Measurements from ENCODE around the gene PPP1CB.
"Not testable (repeated sequence)": the region's sequence is repeated elsewhere in the genome, so short reads cannot be mapped to it uniquely, and the experiment has no call there.

The PPP1CB gene

GRCh38 chr2:28720345-28720744, 31.3 kb upstream of the PPP1CB start:
- Histone ChIP-seq H3K4me1 (ENCODE audit: control insufficient read depth in 1 of 2, insufficient read depth in 2 of 2, low read length in 2 of 2) (peaks cover 11 to 18% of the 10 kb centered on the region in 2 donors), H3K4me3 (ENCODE audit: low read depth in 1 of 2, low read length in 2 of 2) (no peak overlapping the region), H3K9me3 (ENCODE audit: control insufficient read depth in 1 of 2, low read length in 2 of 2) (no peaks in the 10 kb centered on the region), H3K36me3 (ENCODE audit: control insufficient read depth in 1 of 2, insufficient read depth in 2 of 2, low read length in 2 of 2) (peaks cover 0 to 7% of the 10 kb centered on the region in 2 donors), H3K27ac (ENCODE audit: low read length) (no peak overlapping the region), H3K27me3 (ENCODE audit: low read depth, low read length) (no peaks in the 10 kb centered on the region)

- no peaks in the 10 kb centered on the region for H3K27me3 ChIP-seq (ENCODE audit: low read depth, low read length)
- H3K27ac ChIP-seq (ENCODE audit: low read length), result no peak overlapping the region
- H3K4me1 ChIP-seq (ENCODE audit: control insufficient read depth in 1 of 2, insufficient read depth in 2 of 2, low read length in 2 of 2), result peaks cover 7 to 9% of the 10 kb centered on the region in 2 donors
- no peaks in the 10 kb centered on the region for H3K9me3 ChIP-seq (ENCODE audit: control insufficient read depth in 1 of 2, low read length in 2 of 2)
- peaks cover 0 to 4% of the 10 kb centered on the region in 2 donors for H3K36me3 ChIP-seq (ENCODE audit: control insufficient read depth in 1 of 2, insufficient read depth in 2 of 2, low read length in 2 of 2)
- H3K4me3 ChIP-seq (ENCODE audit: low read depth in 1 of 2, low read length in 2 of 2), result no peak overlapping the region
Observed at GRCh38 chr2:28721601-28722191, 29.9 kb upstream of the PPP1CB start.

GRCh38 chr2:28725021-28725711, 26.5 kb upstream of the PPP1CB start:
- Histone ChIP-seq H3K9me3 (ENCODE audit: control insufficient read depth in 1 of 2, low read length in 2 of 2) (no peaks in the 10 kb centered on the region), H3K27me3 (ENCODE audit: low read depth, low read length) (no peaks in the 10 kb centered on the region), H3K27ac (ENCODE audit: low read length) (no peak overlapping the region), H3K4me1 (ENCODE audit: control insufficient read depth in 1 of 2, insufficient read depth in 2 of 2, low read length in 2 of 2) (no peaks in the 10 kb centered on the region), H3K4me3 (ENCODE audit: low read depth in 1 of 2, low read length in 2 of 2) (no peak overlapping the region), H3K36me3 (ENCODE audit: control insufficient read depth in 1 of 2, insufficient read depth in 2 of 2, low read length in 2 of 2) (no peaks in the 10 kb centered on the region)

- Histone ChIP-seq H3K27ac (ENCODE audit: low read length) (no peak overlapping the region), H3K4me3 (ENCODE audit: low read depth in 1 of 2, low read length in 2 of 2) (no peak overlapping the region), H3K4me1 (ENCODE audit: control insufficient read depth in 1 of 2, insufficient read depth in 2 of 2, low read length in 2 of 2) (no peaks in the 10 kb centered on the region), H3K27me3 (ENCODE audit: low read depth, low read length) (no peaks in the 10 kb centered on the region), H3K36me3 (ENCODE audit: control insufficient read depth in 1 of 2, insufficient read depth in 2 of 2, low read length in 2 of 2) (no peaks in the 10 kb centered on the region), H3K9me3 (ENCODE audit: control insufficient read depth in 1 of 2, low read length in 2 of 2) (no peaks in the 10 kb centered on the region)
Observed at GRCh38 chr2:28726177-28726576, 25.5 kb upstream of the PPP1CB start.

GRCh38 chr2:28729698-28730097, 21.9 kb upstream of the PPP1CB start:
- no peaks in the 10 kb centered on the region for H3K36me3 ChIP-seq (ENCODE audit: control insufficient read depth in 1 of 2, insufficient read depth in 2 of 2, low read length in 2 of 2)
- no peaks in the 10 kb centered on the region for H3K9me3 ChIP-seq (ENCODE audit: control insufficient read depth in 1 of 2, low read length in 2 of 2)
- no peak overlapping the region for H3K27ac ChIP-seq (ENCODE audit: low read length)
- H3K4me3 ChIP-seq (ENCODE audit: low read depth in 1 of 2, low read length in 2 of 2), result no peak overlapping the region
- H3K27me3 ChIP-seq (ENCODE audit: low read depth, low read length), result no peaks in the 10 kb centered on the region
- H3K4me1 ChIP-seq (ENCODE audit: control insufficient read depth in 1 of 2, insufficient read depth in 2 of 2, low read length in 2 of 2), result no peaks in the 10 kb centered on the region

- H3K36me3 ChIP-seq (ENCODE audit: control insufficient read depth in 1 of 2, insufficient read depth in 2 of 2, low read length in 2 of 2), result no peaks in the 10 kb centered on the region
- H3K9me3 ChIP-seq (ENCODE audit: control insufficient read depth in 1 of 2, low read length in 2 of 2), result no peaks in the 10 kb centered on the region
- no peak overlapping the region for H3K27ac ChIP-seq (ENCODE audit: low read length)
- H3K27me3 ChIP-seq (ENCODE audit: low read depth, low read length), result no peaks in the 10 kb centered on the region
- H3K4me1 ChIP-seq (ENCODE audit: control insufficient read depth in 1 of 2, insufficient read depth in 2 of 2, low read length in 2 of 2), result no peaks in the 10 kb centered on the region
- no peak overlapping the region for H3K4me3 ChIP-seq (ENCODE audit: low read depth in 1 of 2, low read length in 2 of 2)
Observed at GRCh38 chr2:28730641-28731146, 20.9 kb upstream of the PPP1CB start.

- Histone ChIP-seq H3K9me3 (ENCODE audit: control insufficient read depth in 1 of 2, low read length in 2 of 2) (no peaks in the 10 kb centered on the region), H3K27ac (ENCODE audit: low read length) (no peak overlapping the region), H3K27me3 (ENCODE audit: low read depth, low read length) (no peaks in the 10 kb centered on the region), H3K36me3 (ENCODE audit: control insufficient read depth in 1 of 2, insufficient read depth in 2 of 2, low read length in 2 of 2) (no peaks in the 10 kb centered on the region), H3K4me1 (ENCODE audit: control insufficient read depth in 1 of 2, insufficient read depth in 2 of 2, low read length in 2 of 2) (peaks cover 0 to 13% of the 10 kb centered on the region in 2 donors), H3K4me3 (ENCODE audit: low read depth in 1 of 2, low read length in 2 of 2) (no peak overlapping the region)
Observed at GRCh38 chr2:28735511-28735910, 16.1 kb upstream of the PPP1CB start.

GRCh38 chr2:28736034-28736433, 15.6 kb upstream of the PPP1CB start:
- no peak overlapping the region for H3K4me3 ChIP-seq (ENCODE audit: low read depth in 1 of 2, low read length in 2 of 2)

GRCh38 chr2:28737655-28738054, 14.0 kb upstream of the PPP1CB start:
- Histone ChIP-seq H3K9me3 (ENCODE audit: control insufficient read depth in 1 of 2, low read length in 2 of 2) (no peaks in the 10 kb centered on the region), H3K27me3 (ENCODE audit: low read depth, low read length) (no peaks in the 10 kb centered on the region), H3K4me3 (ENCODE audit: low read depth in 1 of 2, low read length in 2 of 2) (no peak overlapping the region), H3K27ac (ENCODE audit: low read length) (no peak overlapping the region), H3K4me1 (ENCODE audit: control insufficient read depth in 1 of 2, insufficient read depth in 2 of 2, low read length in 2 of 2) (peaks cover 0 to 13% of the 10 kb centered on the region in 2 donors), H3K36me3 (ENCODE audit: control insufficient read depth in 1 of 2, insufficient read depth in 2 of 2, low read length in 2 of 2) (no peaks in the 10 kb centered on the region)

More at GRCh38 chr2:28736034-28736433, 15.6 kb upstream of the PPP1CB start:
- H3K36me3 ChIP-seq (ENCODE audit: control insufficient read depth in 1 of 2, insufficient read depth in 2 of 2, low read length in 2 of 2), result no peaks in the 10 kb centered on the region
- no peaks in the 10 kb centered on the region for H3K9me3 ChIP-seq (ENCODE audit: control insufficient read depth in 1 of 2, low read length in 2 of 2)
- H3K27ac ChIP-seq (ENCODE audit: low read length), result no peak overlapping the region
- H3K27me3 ChIP-seq (ENCODE audit: low read depth, low read length), result no peaks in the 10 kb centered on the region
- H3K4me1 ChIP-seq (ENCODE audit: control insufficient read depth in 1 of 2, insufficient read depth in 2 of 2, low read length in 2 of 2), result peaks cover 0 to 13% of the 10 kb centered on the region in 2 donors

GRCh38 chr2:28742619-28743018, 9.0 kb upstream of the PPP1CB start:
- H3K4me3 ChIP-seq (ENCODE audit: low read depth in 1 of 2, low read length in 2 of 2); H3K4me1 ChIP-seq (ENCODE audit: control insufficient read depth in 1 of 2, insufficient read depth in 2 of 2, low read length in 2 of 2); H3K27me3 ChIP-seq (ENCODE audit: low read depth, low read length); H3K36me3 ChIP-seq (ENCODE audit: control insufficient read depth in 1 of 2, insufficient read depth in 2 of 2, low read length in 2 of 2); H3K27ac ChIP-seq (ENCODE audit: low read length); H3K9me3 ChIP-seq (ENCODE audit: control insufficient read depth in 1 of 2, low read length in 2 of 2): not testable (repeated sequence)

GRCh38 chr2:28745225-28745624, 6.4 kb upstream of the PPP1CB start:
- Histone ChIP-seq H3K9me3 (ENCODE audit: control insufficient read depth in 1 of 2, low read length in 2 of 2) (no peaks in the 10 kb centered on the region), H3K36me3 (ENCODE audit: control insufficient read depth in 1 of 2, insufficient read depth in 2 of 2, low read length in 2 of 2) (no peaks in the 10 kb centered on the region), H3K27me3 (ENCODE audit: low read depth, low read length) (no peaks in the 10 kb centered on the region), H3K4me3 (ENCODE audit: low read depth in 1 of 2, low read length in 2 of 2) (no peak overlapping the region), H3K4me1 (ENCODE audit: control insufficient read depth in 1 of 2, insufficient read depth in 2 of 2, low read length in 2 of 2) (peaks cover 2 to 3% of the 10 kb centered on the region in 2 donors), H3K27ac (ENCODE audit: low read length) (no peak overlapping the region)
